Measurements from ENCODE around the gene GDPGP1. TPM values are rescaled to one million over a fixed set of nuclear protein-coding genes. Genes with fewer than 3 reads are reported as not detected.

Gene GDPGP1
- total and polyA plus RNA-seq, 9 of the 15 experiments (the other 6 are each of a cell fraction or from before 2014, with no cell fraction given): 0.78 to 6.1 (median 2.8) TPM

DNA sequence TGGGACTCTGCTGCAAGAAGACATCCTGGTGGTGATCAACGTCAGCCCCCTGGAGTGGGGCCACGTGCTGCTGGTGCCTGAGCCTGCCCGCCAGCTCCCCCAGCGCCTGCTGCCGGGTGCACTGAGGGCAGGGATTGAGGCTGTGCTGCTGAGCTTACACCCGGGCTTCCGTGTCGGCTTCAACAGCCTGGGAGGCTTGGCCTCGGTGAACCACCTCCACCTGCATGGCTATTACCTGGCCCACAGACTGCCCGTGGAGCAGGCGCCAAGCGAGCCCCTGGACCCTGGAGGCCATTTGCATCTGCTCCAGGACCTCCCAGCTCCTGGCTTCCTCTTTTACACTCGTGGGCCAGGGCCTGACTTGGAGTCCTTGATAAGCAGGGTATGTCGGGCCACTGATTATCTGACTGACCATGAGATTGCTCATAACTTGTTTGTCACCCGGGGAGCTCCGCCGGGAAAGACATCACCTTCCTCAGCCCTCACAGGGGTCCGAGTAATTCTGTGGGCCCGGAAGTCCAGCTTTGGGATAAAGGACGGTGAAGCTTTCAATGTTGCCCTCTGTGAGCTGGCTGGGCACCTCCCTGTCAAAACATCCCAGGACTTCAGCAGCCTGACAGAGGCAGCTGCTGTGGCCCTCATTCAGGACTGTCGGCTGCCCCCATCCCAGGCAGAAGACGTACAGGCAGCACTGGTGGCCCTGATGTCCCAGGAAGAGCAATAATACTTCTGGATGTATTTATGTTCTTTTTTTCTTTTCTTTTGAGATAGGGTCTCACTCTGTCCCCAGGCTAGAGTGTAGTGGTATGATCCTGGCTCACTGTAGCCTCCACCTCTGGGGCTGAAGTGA, 7.6 kb downstream of the GDPGP1 start (continued):
- TF ChIP-seq, protein P1, sequence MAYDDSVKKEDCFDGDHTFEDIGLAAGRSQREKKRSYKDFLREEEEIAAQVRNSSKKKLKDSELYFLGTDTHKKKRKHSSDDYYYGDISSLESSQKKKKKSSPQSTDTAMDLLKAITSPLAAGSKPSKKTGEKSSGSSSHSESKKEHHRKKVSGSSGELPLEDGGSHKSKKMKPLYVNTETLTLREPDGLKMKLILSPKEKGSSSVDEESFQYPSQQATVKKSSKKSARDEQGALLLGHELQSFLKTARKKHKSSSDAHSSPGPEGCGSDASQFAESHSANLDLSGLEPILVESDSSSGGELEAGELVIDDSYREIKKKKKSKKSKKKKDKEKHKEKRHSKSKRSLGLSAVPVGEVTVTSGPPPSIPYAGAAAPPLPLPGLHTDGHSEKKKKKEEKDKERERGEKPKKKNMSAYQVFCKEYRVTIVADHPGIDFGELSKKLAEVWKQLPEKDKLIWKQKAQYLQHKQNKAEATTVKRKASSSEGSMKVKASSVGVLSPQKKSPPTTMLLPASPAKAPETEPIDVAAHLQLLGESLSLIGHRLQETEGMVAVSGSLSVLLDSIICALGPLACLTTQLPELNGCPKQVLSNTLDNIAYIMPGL (CRISPR knock-in tag; IDR thresholded peaks at IDR 0.05): no peak
- TF ChIP-seq EP300 (IDR thresholded peaks at IDR 0.05; ENCODE audit: low read length): peak; percentile 45
- TF ChIP-seq, protein P2, sequence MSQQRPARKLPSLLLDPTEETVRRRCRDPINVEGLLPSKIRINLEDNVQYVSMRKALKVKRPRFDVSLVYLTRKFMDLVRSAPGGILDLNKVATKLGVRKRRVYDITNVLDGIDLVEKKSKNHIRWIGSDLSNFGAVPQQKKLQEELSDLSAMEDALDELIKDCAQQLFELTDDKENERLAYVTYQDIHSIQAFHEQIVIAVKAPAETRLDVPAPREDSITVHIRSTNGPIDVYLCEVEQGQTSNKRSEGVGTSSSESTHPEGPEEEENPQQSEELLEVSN (IDR thresholded peaks at IDR 0.05; ENCODE audit: borderline replicate concordance in 1 of 2, extremely low read depth in 1 of 2, insufficient read depth in 1 of 2, insufficient read length in 1 of 2, low read depth in 1 of 2, low read length in 1 of 2, poor library complexity in 1 of 2, severe bottlenecking in 1 of 2): peak in 1 of 2 experiments; percentile 53
- TF ChIP-seq MTA1 (IDR thresholded peaks at IDR 0.05; ENCODE audit: borderline replicate concordance): peak; percentile 54; the same call in 1 of the 2 replicates
- TF ChIP-seq, protein P3, sequence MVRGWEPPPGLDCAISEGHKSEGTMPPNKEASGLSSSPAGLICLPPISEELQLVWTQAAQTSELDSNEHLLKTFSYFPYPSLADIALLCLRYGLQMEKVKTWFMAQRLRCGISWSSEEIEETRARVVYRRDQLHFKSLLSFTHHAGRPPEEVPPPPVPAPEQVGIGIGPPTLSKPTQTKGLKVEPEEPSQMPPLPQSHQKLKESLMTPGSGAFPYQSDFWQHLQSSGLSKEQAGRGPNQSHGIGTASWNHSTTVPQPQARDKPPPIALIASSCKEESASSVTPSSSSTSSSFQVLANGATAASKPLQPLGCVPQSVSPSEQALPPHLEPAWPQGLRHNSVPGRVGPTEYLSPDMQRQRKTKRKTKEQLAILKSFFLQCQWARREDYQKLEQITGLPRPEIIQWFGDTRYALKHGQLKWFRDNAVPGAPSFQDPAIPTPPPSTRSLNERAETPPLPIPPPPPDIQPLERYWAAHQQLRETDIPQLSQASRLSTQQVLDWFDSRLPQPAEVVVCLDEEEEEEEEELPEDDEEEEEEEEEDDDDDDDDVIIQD (CRISPR knock-in tag; IDR thresholded peaks at IDR 0.05): no peak
- TF ChIP-seq POLR2G (IDR thresholded peaks at IDR 0.05; ENCODE audit: low read depth, low read length): peak; percentile 63
- peak; percentile 57; the same call in 1 of the 2 replicates for TF ChIP-seq JUND (IDR thresholded peaks at IDR 0.05; ENCODE audit: borderline replicate concordance, low read depth, low read length)
- peak; percentile 43; the same call in 1 of the 3 replicates for TF ChIP-seq JUND (tag; IDR thresholded peaks at IDR 0.05; ENCODE audit: borderline replicate concordance, low read depth, low read length)
- no peak for TF ChIP-seq SP2 (IDR thresholded peaks at IDR 0.05; ENCODE audit: extremely low read depth, low read depth, low read length, poor library complexity, severe bottlenecking)
- TF ChIP-seq ZNF766 (CRISPR knock-in tag; conservative IDR thresholded peaks at IDR 0.05): peak; percentile 41; the same call in 1 of the 2 replicates
- TF ChIP-seq, protein P4, sequence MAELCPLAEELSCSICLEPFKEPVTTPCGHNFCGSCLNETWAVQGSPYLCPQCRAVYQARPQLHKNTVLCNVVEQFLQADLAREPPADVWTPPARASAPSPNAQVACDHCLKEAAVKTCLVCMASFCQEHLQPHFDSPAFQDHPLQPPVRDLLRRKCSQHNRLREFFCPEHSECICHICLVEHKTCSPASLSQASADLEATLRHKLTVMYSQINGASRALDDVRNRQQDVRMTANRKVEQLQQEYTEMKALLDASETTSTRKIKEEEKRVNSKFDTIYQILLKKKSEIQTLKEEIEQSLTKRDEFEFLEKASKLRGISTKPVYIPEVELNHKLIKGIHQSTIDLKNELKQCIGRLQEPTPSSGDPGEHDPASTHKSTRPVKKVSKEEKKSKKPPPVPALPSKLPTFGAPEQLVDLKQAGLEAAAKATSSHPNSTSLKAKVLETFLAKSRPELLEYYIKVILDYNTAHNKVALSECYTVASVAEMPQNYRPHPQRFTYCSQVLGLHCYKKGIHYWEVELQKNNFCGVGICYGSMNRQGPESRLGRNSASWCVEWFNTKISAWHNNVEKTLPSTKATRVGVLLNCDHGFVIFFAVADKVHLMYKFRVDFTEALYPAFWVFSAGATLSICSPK (IDR thresholded peaks at IDR 0.05; ENCODE audit: borderline replicate concordance): no peak
- TF ChIP-seq, protein P5, sequence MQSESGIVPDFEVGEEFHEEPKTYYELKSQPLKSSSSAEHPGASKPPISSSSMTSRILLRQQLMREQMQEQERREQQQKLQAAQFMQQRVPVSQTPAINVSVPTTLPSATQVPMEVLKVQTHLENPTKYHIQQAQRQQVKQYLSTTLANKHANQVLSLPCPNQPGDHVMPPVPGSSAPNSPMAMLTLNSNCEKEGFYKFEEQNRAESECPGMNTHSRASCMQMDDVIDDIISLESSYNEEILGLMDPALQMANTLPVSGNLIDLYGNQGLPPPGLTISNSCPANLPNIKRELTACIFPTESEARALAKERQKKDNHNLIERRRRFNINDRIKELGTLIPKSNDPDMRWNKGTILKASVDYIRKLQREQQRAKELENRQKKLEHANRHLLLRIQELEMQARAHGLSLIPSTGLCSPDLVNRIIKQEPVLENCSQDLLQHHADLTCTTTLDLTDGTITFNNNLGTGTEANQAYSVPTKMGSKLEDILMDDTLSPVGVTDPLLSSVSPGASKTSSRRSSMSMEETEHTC (IDR thresholded peaks at IDR 0.05): peak; percentile 66; the same call in 1 of the 2 replicates
- TF ChIP-seq ZSCAN32 (CRISPR knock-in tag; IDR thresholded peaks at IDR 0.05): no peak
- no peak for TF ChIP-seq RBM15 (IDR thresholded peaks at IDR 0.05; ENCODE audit: insufficient read depth, low read length)
- TF ChIP-seq CEBPB (tag; IDR thresholded peaks at IDR 0.05): no peak
- TF ChIP-seq MTA3 (IDR thresholded peaks at IDR 0.05; ENCODE audit: borderline replicate concordance): 0 out of 2 replicates have a peak, but pooled peaks have one; percentile 76

Measured in K562 (cell line).